Thyroid gland (tissue), 4 donors: Measurements from ENCODE around the gene FLT4.

ENCODE experiments used
- CTCF ChIP-seq, 6 experiments: fragments of 200-600 bp in 3 of 6; fragments of 450-650 bp in 3 of 6; sonication (generic) in 3 of 6; IDR thresholded peaks; one replicate each; pipeline ENCODE4 v1.5.1; 2016 to 2019; ENCODE audit warnings: antibody characterized with exemption in 6 of 6, mild to moderate bottlenecking in 2 of 6, inconsistent platforms in 1 of 6, moderate library complexity in 1 of 6
- POLR2A ChIP-seq, 2 donors: fragments of 450-650 bp; IDR thresholded peaks; one replicate each; pipeline ENCODE4 v1.6.1; 2017; ENCODE audit warnings: antibody characterized with exemption in 2 of 2, mild to moderate bottlenecking in 2 of 2, moderate library complexity in 1 of 2

DNA sequence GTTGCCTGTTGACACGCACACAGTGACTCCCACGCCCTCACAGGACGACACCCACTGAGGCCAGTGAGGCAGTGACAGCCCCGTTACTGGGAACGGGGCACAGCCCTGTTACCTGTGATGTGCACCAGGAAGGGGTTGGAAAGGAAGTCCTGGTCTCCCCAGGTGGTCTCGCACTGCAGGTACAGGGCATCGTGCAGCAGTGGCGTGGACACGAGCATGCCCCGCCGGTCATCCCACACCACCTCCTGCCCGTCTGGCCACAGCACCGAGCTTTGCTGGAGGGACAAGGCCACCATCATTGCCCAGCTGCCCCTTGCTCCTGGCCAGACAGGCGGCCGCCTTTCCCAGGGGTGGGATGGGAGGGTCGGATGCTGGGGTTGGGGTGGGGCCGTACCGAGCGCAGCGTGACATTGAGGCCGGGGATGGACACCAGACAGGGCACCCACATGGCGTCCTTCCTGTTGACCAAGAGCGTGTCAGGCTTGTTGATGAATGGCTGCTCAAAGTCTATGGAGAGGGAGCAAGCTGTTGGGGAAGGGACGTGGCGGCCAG is 19.5 kb downstream of the FLT4 start:
- no peak for TF ChIP-seq CTCF (IDR thresholded peaks at IDR 0.05)
- TF ChIP-seq POLR2A (IDR thresholded peaks at IDR 0.05), result no peak
